AG04449 (cell line): Measurements from ENCODE around the gene IFRD2.
A peak's percentile ranks its signal among the peaks of the same experiment; 100 is the strongest.

Source experiments
- CTCF ChIA-PET: fragments of 350-600 bp; formaldehyde crosslinking; extraction: SDS; loops from one replicate; lab custom pipeline; 2021; ENCODE audit warnings: antibody characterized with exemption; lab: Yijun Ruan, JAX
- POLR2A ChIA-PET: fragments of 400-600, 350-600 bp; formaldehyde crosslinking; extraction: SDS; loops from one replicate; lab custom pipeline; 2020; ENCODE audit warnings: antibody characterized with exemption, inconsistent platforms; lab: Yijun Ruan, JAX
- DNase-seq: peaks from one replicate; pipeline ENCODE4 v3.0.0-alpha.2; 2010; ENCODE audit warnings: low read depth, low spot score
- H3K4me3 ChIP-seq: 2 replicates; pipeline ENCODE4 v1.5.1; 2011; ENCODE audit warnings: low read depth, mild to moderate bottlenecking, control low read depth, low read length
- TF ChIP-seq, protein P1 (sequence below): IDR thresholded peaks from one replicate; pipeline ENCODE4 v1.5.1; 2011; ENCODE audit warnings: mild to moderate bottlenecking, moderate library complexity, low read length, control low read depth, inconsistent platforms; ENCODE audit not compliant: insufficient read depth; ENCODE audit errors: missing control alignments

Gene IFRD2

DNA sequence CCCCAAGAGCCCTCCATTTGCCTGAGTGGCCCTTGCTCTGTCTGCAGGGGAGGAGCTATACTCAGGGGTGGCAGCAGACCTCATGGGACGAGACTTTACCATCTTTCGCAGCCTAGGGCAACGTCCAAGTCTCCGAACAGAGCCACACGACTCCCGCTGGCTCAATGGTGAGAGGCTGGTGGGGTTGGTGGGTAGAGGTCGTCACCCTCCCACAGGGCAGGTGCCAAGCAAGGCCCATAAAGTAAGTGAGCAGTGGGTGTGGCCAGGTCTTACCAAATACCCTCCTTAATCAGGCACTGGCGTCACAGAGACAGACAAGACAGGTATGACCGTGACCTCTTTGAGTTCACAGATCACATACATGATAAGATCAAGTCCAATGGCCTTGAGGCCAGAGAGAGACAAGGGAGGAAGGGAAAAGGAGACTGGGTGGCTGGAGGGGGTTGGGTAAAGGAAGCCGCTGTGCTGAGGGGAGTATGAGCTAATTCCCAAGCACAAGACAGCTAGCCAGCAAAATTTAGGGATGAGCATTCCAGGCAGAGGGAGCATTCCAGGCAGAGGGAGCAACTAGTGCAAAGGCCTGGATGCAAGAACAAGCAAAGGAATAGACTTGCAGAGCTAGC is 20.8 kb downstream of the IFRD2 start:
- H3K4me3 ChIP-seq: no peak overlapping the region
- ChIA-PET CTCF (interaction anchor here (0.6 to 40.0 kb wide), 8 partner anchors 8 to 78 kb away, joined by 3 to 1609 read pairs (median 6); partner anchors contain the start of genes GNAI2, GNAT1 and LSMEM2), POLR2A (no interaction called here)
- TF ChIP-seq, protein P1, sequence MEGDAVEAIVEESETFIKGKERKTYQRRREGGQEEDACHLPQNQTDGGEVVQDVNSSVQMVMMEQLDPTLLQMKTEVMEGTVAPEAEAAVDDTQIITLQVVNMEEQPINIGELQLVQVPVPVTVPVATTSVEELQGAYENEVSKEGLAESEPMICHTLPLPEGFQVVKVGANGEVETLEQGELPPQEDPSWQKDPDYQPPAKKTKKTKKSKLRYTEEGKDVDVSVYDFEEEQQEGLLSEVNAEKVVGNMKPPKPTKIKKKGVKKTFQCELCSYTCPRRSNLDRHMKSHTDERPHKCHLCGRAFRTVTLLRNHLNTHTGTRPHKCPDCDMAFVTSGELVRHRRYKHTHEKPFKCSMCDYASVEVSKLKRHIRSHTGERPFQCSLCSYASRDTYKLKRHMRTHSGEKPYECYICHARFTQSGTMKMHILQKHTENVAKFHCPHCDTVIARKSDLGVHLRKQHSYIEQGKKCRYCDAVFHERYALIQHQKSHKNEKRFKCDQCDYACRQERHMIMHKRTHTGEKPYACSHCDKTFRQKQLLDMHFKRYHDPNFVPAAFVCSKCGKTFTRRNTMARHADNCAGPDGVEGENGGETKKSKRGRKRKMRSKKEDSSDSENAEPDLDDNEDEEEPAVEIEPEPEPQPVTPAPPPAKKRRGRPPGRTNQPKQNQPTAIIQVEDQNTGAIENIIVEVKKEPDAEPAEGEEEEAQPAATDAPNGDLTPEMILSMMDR: no peak
- no peak for DNase-seq

DNA sequence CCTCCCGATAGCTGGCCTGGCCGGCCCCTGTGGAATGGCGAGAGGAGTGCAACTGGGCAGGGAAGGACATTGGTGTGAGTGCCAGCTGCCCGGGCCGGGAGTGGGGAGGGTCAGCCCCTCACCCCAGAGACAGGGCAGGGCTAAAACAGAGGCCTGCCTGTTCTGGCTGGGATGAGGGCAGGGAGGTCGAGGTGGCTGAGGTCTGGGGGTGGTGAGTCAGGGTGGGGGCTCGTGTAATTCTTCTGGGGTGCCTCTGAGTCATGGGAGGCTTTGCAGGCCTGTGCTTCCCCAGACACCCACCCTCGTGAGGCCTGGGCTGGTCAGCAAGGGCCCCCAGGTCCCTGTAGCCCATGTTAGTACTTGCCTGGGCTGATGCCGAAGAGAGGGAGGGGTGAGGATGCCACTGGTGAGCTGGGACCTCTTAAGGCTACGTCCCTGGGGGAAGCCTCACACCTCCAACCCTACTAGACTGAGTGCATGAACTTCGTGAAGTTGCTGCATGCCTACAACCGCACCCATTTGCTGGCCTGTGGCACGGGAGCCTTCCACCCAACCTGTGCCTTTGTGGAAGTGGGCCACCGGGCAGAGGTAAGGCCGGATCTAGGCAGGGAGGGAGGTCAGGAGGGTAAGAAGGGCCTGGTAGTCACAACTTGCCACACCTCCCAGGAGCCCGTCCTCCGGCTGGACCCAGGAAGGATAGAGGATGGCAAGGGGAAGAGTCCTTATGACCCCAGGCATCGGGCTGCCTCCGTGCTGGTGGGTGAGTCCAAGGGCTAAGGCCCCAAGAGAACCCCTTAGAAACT is 21.6 kb downstream of the IFRD2 start:
- H3K4me3 ChIP-seq: no peak overlapping the region
- ChIA-PET CTCF (interaction anchor here (0.6 to 40.0 kb wide), 7 partner anchors 9 to 77 kb away, joined by 3 to 1609 read pairs (median 5); partner anchors contain the start of genes GNAI2, GNAT1 and LSMEM2), POLR2A (interaction anchor here (1.4 kb wide), 1 partner anchor 35 kb away, joined by 5 read pairs; the partner anchor contains the start of gene GNAI2)
- TF ChIP-seq, protein P1: no peak
- no peak for DNase-seq

DNA sequence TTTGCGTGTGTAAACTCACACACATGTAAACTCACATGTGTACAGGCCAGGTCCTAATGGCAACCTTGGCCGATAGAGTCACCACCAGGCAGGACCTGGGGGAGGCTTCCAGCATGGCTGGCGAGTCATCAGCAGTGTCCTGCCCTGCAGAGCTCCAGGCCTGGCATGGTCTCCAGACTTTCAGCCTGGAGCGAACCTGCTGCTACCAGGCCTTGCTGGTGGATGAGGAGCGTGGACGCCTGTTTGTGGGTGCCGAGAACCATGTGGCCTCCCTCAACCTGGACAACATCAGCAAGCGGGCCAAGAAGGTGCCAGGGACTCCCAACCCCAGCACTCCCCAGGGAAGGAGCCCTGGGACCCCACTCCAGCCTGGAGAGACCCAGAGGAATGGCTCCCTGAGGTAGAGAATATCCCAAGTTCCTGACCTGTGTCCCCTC is 22.2 kb downstream of the IFRD2 start:
- TF ChIP-seq, protein P1: no peak
- H3K4me3 ChIP-seq: peak overlapping the region; percentile 38
- no peak for DNase-seq
- POLR2A ChIA-PET: interaction anchor here (0.6 to 1.4 kb wide), 3 partner anchors 22 to 43 kb away, joined by 3 to 5 read pairs (median 4); partner anchors contain the start of genes GNAI2 and IFRD2
- CTCF ChIA-PET: interaction anchor here (1.0 to 40.0 kb wide), 6 partner anchors 9 to 148 kb away, joined by 3 to 1609 read pairs (median 8); partner anchors contain the start of genes GNAI2, GNAT1 and LSMEM2

- H3K4me3 ChIP-seq: peak overlapping the region; percentile 38
- CTCF ChIA-PET: interaction anchor here (1.0 to 40.0 kb wide), 5 partner anchors 10 to 147 kb away, joined by 3 to 1609 read pairs (median 10); partner anchors contain the start of genes GNAI2, GNAT1 and LSMEM2
- no peak for DNase-seq
- POLR2A ChIA-PET: interaction anchor here (0.6 to 1.4 kb wide), 4 partner anchors 23 to 43 kb away, joined by 3 to 5 read pairs (median 4); partner anchors contain the start of genes GNAI2 and IFRD2
- TF ChIP-seq, protein P1: no peak
These were observed 22.8 kb downstream of the IFRD2 start for GRCh38 chr3:50269460-50269859.

DNA sequence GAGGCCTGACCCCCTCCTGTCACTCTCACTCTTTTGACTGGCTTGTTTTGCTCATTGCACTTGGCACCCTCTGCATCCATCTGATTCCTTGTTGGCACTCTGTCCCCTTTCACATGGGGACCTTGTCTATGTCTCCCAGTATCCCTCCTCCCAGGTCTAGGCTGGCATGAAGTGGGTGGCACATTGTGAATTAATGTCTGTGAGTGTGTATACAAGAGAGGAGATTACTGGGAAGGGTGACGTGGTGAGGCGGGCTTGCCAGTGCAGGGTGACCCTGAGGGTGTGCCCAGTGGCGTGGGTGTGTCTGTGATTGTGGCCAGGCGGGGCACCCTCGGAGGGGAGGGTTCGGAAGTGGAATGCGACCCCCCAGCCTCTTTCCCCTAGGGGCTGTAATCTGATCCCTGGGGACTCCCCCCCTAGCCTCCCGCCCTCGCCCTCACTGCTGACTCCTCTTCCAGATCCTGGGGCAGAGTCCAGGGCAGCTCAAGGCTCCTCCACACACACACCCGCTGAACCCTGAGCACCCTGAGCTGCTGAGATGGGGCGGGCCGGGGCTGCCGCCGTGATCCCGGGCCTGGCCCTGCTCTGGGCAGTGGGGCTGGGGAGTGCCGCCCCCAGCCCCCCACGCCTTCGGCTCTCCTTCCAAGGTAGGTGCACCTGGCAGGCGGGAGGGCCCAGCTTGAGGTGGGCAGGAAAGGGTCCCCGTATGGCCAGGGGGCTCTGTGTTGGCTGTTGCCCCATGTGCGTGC is 23.4 kb downstream of the IFRD2 start, which contains the start of gene SEMA3B:
Gene SEMA3B (plus strand): TSS at position 445 of the 749 bp plus-strand sequence. CDS start 94 bp downstream, at position 539.
- peak within 1 kb of the TSS; percentile 57 for H3K4me3 ChIP-seq
- no peak for DNase-seq
- TF ChIP-seq, protein P1: no peak
- ChIA-PET POLR2A (interaction anchor here (0.6 to 0.7 kb wide), 2 partner anchors 9 to 22 kb away, joined by 3 to 4 read pairs; no protein-coding TSS in a partner anchor), CTCF (interaction anchor here (1.0 to 40.0 kb wide), 5 partner anchors 11 to 147 kb away, joined by 3 to 1609 read pairs (median 10); partner anchors contain the start of genes GNAI2, GNAT1 and LSMEM2)
